Omental fat pad (tissue), 4 donors: Measurements from ENCODE around the gene ERO1A. TPM values are rescaled to one million over a fixed set of nuclear protein-coding genes. Genes with fewer than 3 reads are reported as not detected.

Experiments
- ATAC-seq: fragments of 150-250 bp; one replicate; pipeline ENCODE4 v1.9.1; 2016; ENCODE audit warnings: mild to moderate bottlenecking, moderate library complexity; ENCODE audit not compliant: low FRiP score
- DNase-seq: peaks from one replicate; pipeline ENCODE4 v3.0.0-alpha.2; 2019; ENCODE audit warnings: low spot score
- CTCF ChIP-seq, 3 donors: fragments of 450-650 bp; IDR thresholded peaks; one replicate each; pipeline ENCODE4 v1.5.1; 2016 to 2017; ENCODE audit warnings: antibody characterized with exemption in 3 of 3, mild to moderate bottlenecking in 3 of 3, moderate library complexity in 2 of 3
- total RNA-seq, 4 donors: library from RNA; depleted of rRNA; stranded (reverse); fragments of >200 nt; gene quantifications; one replicate each; pipeline ENCODE4 v1.1.0, GENCODE V29; 2016

ERO1A gene
- total RNA-seq, 4 donors from 2014 or later = 24.8 to 49.8 (median 32.5) TPM

- TF ChIP-seq CTCF (IDR thresholded peaks at IDR 0.05) = no peak
- ATAC-seq (no peak), DNase-seq (no peak)
Measured at GRCh38 chr14:52609445-52610044, 85.8 kb downstream of the ERO1A start.

DNA sequence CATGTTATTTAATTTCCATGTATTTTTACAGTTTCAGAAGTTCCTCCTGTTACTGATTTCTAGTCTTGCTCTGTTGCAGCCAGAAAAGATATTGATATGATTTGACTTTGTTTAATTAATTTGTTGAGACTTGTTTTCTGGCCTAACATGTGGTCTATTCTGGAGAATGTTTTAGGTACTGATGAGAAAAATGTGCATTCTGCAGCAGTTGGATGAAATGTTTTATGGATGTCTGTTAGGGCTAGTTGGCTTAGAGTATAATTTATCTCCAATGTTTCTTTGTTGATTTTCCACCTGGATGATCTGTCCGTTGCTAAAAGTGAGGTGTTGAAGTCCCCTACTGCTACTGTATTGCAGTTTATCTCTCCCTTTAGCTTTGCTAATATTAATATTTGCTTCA is 88.3 kb downstream of the ERO1A start:
- ATAC-seq (no peak), DNase-seq (no peak)
- TF ChIP-seq CTCF (IDR thresholded peaks at IDR 0.05) = no peak

DNA sequence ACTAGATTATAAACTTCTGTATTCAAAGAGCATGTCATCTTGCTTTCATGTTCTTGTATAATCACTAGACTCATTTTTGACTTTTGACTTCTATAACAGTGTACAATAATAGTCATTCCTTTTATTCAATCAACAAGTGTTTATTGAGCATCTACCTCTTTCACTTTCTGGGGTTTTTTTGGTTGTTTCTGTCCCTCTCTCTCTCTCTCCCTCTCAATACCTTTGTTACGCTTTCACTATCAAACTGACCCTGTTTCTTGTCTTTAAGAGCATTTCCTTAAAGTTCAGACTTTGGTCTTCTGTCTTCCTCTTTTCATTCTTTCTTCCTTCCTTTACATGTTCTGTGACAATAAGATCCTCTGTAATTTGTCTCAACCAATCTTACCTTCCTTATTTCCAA is 93.2 kb downstream of the ERO1A start:
- TF ChIP-seq CTCF (IDR thresholded peaks at IDR 0.05) = no peak
- no peak for DNase-seq
- no peak for ATAC-seq

- no peak for TF ChIP-seq CTCF (IDR thresholded peaks at IDR 0.05)
- DNase-seq (no peak), ATAC-seq (no peak)
Measured at GRCh38 chr14:52599974-52600373, 95.4 kb downstream of the ERO1A start.

- no peak for TF ChIP-seq CTCF (IDR thresholded peaks at IDR 0.05)
- ATAC-seq (no peak), DNase-seq (no peak)
Measured at GRCh38 chr14:52598568-52598967, 96.8 kb downstream of the ERO1A start.

DNA sequence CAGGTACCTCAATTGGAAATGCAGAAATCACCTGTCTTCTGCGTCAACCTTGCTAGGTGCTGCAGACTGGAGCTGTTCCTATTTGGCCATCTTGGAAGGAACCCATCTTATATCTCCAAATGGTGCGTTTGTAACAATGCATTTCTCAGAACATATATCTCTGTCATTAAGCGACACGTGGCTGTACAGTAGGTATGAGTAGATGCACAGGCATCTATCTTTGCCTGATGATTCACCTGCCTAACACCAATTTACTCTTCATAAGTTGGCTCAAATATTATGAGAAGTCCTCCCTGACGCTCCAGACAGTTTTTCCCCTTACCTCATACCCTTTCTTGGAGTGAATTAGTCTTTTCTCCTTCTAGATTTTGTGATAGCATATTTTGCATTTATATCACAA is 98.5 kb downstream of the ERO1A start:
- no peak for DNase-seq
- no peak for ATAC-seq
- TF ChIP-seq CTCF (IDR thresholded peaks at IDR 0.05) = no peak

DNA sequence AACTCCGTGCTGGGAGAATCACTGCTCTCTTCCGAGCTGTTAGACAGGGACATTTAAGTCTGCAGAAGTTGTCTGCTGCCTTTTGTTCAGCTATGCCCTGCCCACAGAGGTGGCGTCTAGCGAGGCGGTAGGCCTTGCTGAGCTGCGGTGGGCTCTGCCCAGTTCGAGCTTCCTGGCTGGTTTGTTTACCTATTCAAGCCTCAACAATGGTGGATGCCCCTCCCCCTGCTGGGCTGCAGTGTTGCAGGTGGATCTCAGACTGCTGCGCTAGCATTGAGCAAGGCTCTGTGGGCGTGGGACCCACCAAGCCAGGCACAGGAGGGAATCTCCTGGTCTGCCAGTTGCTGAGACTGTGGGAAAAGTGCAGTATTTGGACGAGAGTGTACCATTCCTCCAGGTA is 99.0 kb downstream of the ERO1A start:
- TF ChIP-seq CTCF (IDR thresholded peaks at IDR 0.05) = no peak
- DNase-seq (no peak), ATAC-seq (no peak)
